CD4-positive, alpha-beta T cell treated with Interleukin-12 subunit alpha and Interleukin-12 subunit beta, for 1 hour (primary cell): ENCODE data around the gene SORBS2.

Experiments
- DNase-seq: peaks from one replicate; pipeline ENCODE4 v3.0.0-alpha.2; 2020

The SORBS2 gene

GRCh38 chr4:185542626-185543315 lies 269.2 kb downstream of the SORBS2 start:
- no peak for DNase-seq

GRCh38 chr4:185541251-185541727 lies 270.7 kb downstream of the SORBS2 start:
- DNase-seq, result no peak

GRCh38 chr4:185540487-185541120 lies 271.4 kb downstream of the SORBS2 start:
- no peak for DNase-seq

- no peak for DNase-seq
Observed at GRCh38 chr4:185540040-185540439, 272.0 kb downstream of the SORBS2 start.

GRCh38 chr4:185538806-185539205 lies 273.2 kb downstream of the SORBS2 start:
- DNase-seq, result no peak

GRCh38 chr4:185536411-185536709 lies 275.6 kb downstream of the SORBS2 start:
- DNase-seq, result no peak

- no peak for DNase-seq
Observed at GRCh38 chr4:185535612-185536410, 276.2 kb downstream of the SORBS2 start.
